GM12864 (cell line): Measurements from ENCODE around the gene ZP2.
"Not testable (repeated sequence)": the region's sequence is repeated elsewhere in the genome, so short reads cannot be mapped to it uniquely, and the experiment has no call there.

Experiments used
- DNase-seq: peaks from one replicate; pipeline ENCODE4 v3.0.0-alpha.2; 2011; ENCODE audit warnings: low read depth
- H3K4me3 ChIP-seq: 2 replicates; pipeline ENCODE4 v1.5.1; 2011; ENCODE audit warnings: mild to moderate bottlenecking, low read depth, low read length, control low read depth
- TF ChIP-seq, protein P1 (sequence below): IDR thresholded peaks from 2 replicates; pipeline ENCODE4 v1.5.1; 2011; ENCODE audit warnings: low read depth, mild to moderate bottlenecking, moderate library complexity, low read length, control low read depth, inconsistent platforms; ENCODE audit errors: missing control alignments

ZP2 gene

DNA sequence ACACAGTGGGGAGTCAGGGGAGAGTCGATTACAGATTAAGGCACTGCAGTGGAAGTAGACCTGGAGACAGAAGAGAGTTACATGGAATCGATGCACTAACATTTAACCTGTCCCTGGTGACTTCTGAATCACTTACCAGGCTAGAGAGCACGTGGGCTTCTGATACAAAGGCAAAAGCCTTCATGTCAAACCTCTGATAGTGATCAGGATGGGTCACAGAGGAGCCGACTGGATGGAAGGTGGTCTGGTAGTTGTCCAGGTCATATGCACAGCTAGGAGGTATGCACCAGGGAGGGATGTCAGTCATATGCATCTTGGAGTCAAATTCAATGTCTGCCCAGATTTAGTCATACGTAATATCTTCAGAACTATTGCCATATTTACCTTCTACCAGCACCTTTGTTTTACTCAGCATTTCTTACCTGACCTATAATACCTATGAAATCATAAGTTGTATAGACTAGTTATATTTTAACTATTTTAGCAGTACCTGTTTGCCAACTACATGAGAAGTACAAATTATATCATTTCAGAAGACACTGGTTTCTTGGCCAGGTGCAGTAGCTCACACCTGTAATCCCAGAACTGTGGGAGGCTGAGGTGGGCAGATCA is 11.7 kb downstream of the ZP2 start:
- TF ChIP-seq, protein P1, sequence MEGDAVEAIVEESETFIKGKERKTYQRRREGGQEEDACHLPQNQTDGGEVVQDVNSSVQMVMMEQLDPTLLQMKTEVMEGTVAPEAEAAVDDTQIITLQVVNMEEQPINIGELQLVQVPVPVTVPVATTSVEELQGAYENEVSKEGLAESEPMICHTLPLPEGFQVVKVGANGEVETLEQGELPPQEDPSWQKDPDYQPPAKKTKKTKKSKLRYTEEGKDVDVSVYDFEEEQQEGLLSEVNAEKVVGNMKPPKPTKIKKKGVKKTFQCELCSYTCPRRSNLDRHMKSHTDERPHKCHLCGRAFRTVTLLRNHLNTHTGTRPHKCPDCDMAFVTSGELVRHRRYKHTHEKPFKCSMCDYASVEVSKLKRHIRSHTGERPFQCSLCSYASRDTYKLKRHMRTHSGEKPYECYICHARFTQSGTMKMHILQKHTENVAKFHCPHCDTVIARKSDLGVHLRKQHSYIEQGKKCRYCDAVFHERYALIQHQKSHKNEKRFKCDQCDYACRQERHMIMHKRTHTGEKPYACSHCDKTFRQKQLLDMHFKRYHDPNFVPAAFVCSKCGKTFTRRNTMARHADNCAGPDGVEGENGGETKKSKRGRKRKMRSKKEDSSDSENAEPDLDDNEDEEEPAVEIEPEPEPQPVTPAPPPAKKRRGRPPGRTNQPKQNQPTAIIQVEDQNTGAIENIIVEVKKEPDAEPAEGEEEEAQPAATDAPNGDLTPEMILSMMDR: no peak
- no peak for DNase-seq
- H3K4me3 ChIP-seq: no peak overlapping the region

DNA sequence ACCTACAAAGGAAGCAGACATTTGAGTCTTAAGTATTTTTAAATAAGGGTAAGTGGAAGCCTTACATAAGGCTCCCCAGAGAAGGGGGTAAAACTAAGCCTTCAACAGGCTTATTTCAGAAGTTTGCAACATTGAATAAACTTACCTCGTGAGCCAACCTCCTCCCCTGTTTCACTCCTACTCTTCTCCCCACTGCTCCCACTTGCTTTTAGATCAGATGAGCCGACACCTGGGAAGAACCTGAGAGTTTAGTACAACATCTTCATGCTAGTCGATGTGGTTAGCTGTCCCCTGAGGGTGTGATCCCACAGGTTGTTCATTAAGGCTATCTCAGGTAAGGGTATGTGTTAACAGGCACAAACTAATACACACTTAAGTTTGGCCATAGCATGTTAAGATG is 13.8 kb downstream of the ZP2 start:
- TF ChIP-seq, protein P1: no peak
- DNase-seq: no peak
- H3K4me3 ChIP-seq: no peak overlapping the region

DNA sequence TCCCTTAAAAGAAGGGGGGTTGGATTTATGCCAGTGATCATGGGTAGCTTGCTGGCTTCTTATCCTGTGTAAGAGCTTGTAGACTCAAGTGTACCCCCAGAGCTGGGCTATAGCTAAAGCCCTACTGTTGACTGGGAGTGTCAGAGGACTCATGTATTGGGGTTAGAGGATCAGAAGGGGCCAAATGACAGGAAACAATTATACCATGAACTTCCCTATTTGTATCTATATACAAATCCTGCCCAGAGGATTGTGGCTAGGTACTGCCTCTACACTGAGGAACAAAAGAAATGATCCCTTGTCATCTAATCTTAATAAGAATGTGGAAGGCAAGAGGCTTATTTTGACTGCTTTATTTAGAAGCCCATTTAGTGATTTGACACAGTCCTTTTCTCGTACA is 14.3 kb downstream of the ZP2 start:
- TF ChIP-seq, protein P1: no peak
- no peak for DNase-seq
- H3K4me3 ChIP-seq: no peak overlapping the region

DNA sequence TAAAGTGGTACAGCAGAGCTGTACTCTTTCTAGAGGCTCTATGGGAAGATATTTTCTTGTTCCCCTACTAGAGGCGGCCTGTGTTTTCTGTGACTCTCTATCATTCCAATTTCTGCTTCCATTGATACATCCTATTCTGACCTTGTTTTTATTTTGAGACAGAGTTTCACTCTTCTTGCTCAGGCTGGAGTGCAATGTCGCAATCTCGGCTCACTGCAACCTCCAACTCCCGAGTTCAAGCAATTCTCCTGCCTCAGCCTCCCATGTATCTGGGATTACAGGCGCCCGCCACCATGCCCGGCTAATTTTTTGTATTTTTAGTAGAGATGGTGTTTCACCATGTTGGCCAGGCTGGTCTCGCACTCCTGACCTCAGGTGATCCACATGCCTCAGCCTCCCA is 16.0 kb downstream of the ZP2 start:
- not testable (repeated sequence) for DNase-seq, H3K4me3 ChIP-seq

DNA sequence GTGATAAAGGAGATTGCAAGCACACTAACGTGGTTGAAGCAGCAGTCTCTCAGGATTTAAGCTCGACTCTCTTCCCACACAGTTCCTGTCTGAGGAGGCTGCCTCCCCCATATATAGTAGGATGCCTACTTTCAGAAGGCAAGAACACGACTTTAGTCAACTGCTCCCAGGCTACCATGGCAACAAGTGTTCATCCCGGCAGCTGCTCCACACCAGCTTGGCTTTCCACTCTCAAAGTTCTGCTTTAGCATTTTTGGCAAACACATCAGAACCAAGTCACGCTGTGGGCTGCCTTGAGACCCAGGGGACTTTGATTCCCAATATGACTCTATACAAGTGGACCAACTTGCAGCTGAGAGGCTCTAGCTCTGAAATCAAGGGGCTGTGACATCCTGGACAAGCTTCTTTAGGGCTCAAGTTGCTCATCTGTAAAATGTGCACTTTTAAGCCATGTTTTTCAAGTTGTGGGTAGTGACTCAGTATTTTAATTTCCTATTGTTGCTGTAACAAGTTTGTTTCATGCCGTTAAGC is 16.5 kb downstream of the ZP2 start:
- no peak for DNase-seq
- no peak overlapping the region for H3K4me3 ChIP-seq
- TF ChIP-seq, protein P1: no peak

DNA sequence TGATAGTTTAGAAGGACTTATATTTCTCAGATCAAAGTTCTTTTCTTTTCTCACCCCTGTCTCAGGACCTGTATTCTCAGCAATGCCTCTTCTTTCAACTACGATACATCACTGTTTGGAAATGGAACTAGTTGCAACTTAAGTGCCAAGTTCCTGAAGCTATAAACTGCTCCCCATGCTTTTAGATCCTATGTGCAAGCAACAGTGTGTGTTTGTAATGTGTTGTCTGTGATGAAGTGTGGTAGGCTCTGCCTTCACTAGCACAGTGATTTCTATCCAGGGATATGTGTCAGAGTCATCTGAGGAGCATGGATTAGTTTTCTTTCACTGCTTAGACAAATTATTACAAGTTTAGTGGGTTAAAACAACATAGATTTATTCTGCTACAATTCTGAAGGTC is 18.4 kb downstream of the ZP2 start:
- TF ChIP-seq, protein P1: no peak
- DNase-seq: no peak
- no peak overlapping the region for H3K4me3 ChIP-seq

DNA sequence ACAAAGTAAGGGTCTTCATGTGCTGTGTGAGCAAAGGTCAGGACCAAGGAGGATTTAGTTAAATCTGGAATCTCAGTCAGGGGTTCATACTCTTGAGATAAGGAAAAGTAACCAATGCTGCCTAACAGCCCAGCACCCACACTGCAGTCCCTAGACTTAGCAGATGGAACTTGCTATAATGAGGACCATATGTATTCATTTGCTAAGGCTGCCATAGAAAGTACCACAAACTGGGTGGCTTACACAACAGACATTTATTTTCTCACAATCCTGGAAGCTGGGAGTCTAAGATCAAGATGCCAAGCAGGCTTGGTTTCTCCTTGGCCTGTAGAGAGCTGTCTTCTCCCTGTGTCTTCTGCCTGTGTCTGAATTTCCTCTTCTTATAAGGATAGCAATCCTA is 20.8 kb downstream of the ZP2 start:
- no peak for DNase-seq
- TF ChIP-seq, protein P1: no peak
- H3K4me3 ChIP-seq: no peak overlapping the region
